Measurements from ENCODE around the gene RPTOR.

DNA sequence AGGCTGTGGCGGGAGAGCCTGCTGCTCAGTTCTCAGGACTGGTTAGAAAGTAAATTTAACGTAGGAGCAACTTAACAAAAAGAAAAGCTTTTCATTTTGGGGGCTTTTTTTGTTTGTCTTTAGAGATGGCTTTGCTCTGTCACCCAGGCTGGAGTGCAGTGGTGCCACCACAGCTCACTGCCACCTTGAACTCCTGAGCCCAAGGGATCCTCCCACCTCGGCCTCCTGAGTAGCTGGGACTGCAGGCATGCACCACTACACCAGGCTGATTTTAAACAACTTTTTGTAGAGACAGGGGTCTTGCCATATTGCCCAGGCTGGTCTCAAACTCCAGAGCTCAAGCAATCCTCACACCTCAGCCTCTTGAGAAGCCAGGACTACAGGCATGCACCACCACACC, 205.0 kb downstream of the RPTOR start:
- TF ChIP-seq, protein P1, sequence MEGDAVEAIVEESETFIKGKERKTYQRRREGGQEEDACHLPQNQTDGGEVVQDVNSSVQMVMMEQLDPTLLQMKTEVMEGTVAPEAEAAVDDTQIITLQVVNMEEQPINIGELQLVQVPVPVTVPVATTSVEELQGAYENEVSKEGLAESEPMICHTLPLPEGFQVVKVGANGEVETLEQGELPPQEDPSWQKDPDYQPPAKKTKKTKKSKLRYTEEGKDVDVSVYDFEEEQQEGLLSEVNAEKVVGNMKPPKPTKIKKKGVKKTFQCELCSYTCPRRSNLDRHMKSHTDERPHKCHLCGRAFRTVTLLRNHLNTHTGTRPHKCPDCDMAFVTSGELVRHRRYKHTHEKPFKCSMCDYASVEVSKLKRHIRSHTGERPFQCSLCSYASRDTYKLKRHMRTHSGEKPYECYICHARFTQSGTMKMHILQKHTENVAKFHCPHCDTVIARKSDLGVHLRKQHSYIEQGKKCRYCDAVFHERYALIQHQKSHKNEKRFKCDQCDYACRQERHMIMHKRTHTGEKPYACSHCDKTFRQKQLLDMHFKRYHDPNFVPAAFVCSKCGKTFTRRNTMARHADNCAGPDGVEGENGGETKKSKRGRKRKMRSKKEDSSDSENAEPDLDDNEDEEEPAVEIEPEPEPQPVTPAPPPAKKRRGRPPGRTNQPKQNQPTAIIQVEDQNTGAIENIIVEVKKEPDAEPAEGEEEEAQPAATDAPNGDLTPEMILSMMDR (IDR thresholded peaks at IDR 0.05): no peak
- TF ChIP-seq POLR2AphosphoS5 (IDR thresholded peaks at IDR 0.05; ENCODE audit: low read depth, low read length) (no peak), TCF7L2 (IDR thresholded peaks at IDR 0.05; ENCODE audit: low read depth, low read length) (no peak)
